ENCODE data around the gene DCTN4.

DNA sequence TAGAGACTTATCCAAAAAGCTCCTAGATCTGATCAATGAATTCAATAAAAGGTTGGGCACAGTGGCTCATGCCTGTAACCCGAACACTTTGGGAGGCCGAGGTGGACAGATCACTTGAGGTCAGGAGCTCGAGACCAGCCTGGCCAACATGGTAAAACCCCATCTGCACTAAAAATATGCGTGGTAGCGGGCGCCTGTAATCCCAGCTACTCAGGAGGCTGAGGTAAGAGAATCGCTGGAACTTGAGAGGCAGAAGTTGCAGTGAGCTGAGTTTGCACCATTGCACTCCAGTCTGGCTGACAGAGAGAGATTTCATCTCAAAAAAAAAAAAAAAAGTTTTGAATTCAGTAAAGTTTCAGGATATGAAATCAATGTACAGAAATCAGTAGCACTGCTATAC, 20.0 kb downstream of the DCTN4 start:
- TF ChIP-seq SREBF2 (IDR thresholded peaks at IDR 0.05) (no peak), POLR2A (IDR thresholded peaks at IDR 0.05; ENCODE audit: low read length) (no peak)
